K562 (cell line): Measurements from ENCODE around the gene TBXA2R. TPM values are rescaled to one million over a fixed set of nuclear protein-coding genes. Genes with fewer than 3 reads are reported as not detected.

Experiments
- ATAC-seq: fragments of 200-7000 bp; cut with Tn5 transposase; 3 replicates; pipeline ENCODE4 v1.9.1; 2020; ENCODE audit warnings: moderate library complexity
- BruUV-seq: library from RNA; stranded (reverse); fragments of 400-500 nt; replicated peaks from 2 replicates; lab custom pipeline; 2021; lab: Mats Ljungman, UMichigan
- CTCF ChIA-PET: fragments of 300-600 bp; formaldehyde crosslinking; extraction: SDS; loops from one replicate; lab custom pipeline; 2021; ENCODE audit warnings: low intra/inter-chr PET ratio; lab: Yijun Ruan, JAX
- POLR2A ChIA-PET: fragments of 300-600, 350-650 bp; sonication (Branson Sonifier 250); formaldehyde crosslinking; extraction: SDS; loops from one replicate; lab custom pipeline; 2021; ENCODE audit warnings: antibody characterized with exemption, inconsistent platforms; lab: Yijun Ruan, JAX
- DNase-seq, 4 experiments: peaks; one replicate each; pipeline versions ENCODE4 v3.0.0 to v3.0.0-alpha.2; 2011 to 2018; ENCODE audit warnings: low spot score in 3 of 4, mixed read lengths in 3 of 4; ENCODE audit errors: extremely low read depth in 1 of 4
- FAIRE-seq: peaks from 2 replicates; lab custom pipeline; 2011; peaks lifted over from hg19 to GRCh38; lab: Jason Lieb, UNC
- H2AFZ ChIP-seq: 2 replicates; pipeline ENCODE4 v1.6.0; 2011; ENCODE audit warnings: low read depth, low read length, control low read depth, inconsistent platforms
- H3K27ac ChIP-seq: fragments of 200-600 bp; 3 replicates; pipeline ENCODE4 v1.8.0; 2011; ENCODE audit warnings: low read depth, mild to moderate bottlenecking, control low read depth, inconsistent platforms, low read length, moderate library complexity, mixed read lengths; ENCODE audit errors: extremely low read depth
- H3K27me3 ChIP-seq, 2 experiments: fragments of 300-600 bp in 1 of 2; 2 replicates in 1 of 2; 3 replicates in 1 of 2; pipeline versions ENCODE4 v1.6.0 to v1.8.0; 2011; ENCODE audit warnings: inconsistent platforms in 2 of 2, low read length in 2 of 2, mild to moderate bottlenecking in 1 of 2, mixed read lengths in 1 of 2, moderate library complexity in 1 of 2; ENCODE audit not compliant: control insufficient read depth in 2 of 2, insufficient read depth in 2 of 2
- H3K36me3 ChIP-seq: fragments of 300-600 bp; 3 replicates; pipeline ENCODE4 v1.8.0; 2011; ENCODE audit warnings: mild to moderate bottlenecking, low read length, inconsistent platforms; ENCODE audit not compliant: control insufficient read depth, insufficient read depth
- H3K4me1 ChIP-seq, 2 experiments: fragments of 200-600 bp in 1 of 2; replicated peaks in 1 of 2; 2 replicates in 1 of 2; 3 replicates in 1 of 2; pipeline versions ENCODE4 v1.5.1 to v1.8.0; 2011; ENCODE audit warnings: inconsistent platforms in 2 of 2, low read length in 2 of 2, mild to moderate bottlenecking in 1 of 2, mixed read lengths in 1 of 2, moderate library complexity in 1 of 2; ENCODE audit not compliant: control insufficient read depth in 2 of 2, insufficient read depth in 2 of 2
- H3K4me2 ChIP-seq: 2 replicates; pipeline ENCODE4 v1.6.1; 2011; ENCODE audit warnings: low read length, control low read depth, inconsistent platforms, mixed read lengths; ENCODE audit not compliant: insufficient read depth
- H3K4me3 ChIP-seq: fragments of 200-600 bp; sonication (generic), shearing (Covaris generic); 2 replicates; pipeline ENCODE4 v1.5.1; 2016; ENCODE audit warnings: control low read depth, inconsistent platforms
- H3K79me2 ChIP-seq: fragments of 200-600 bp; 3 replicates; pipeline ENCODE4 v1.8.0; 2011; ENCODE audit warnings: low read length, inconsistent platforms; ENCODE audit not compliant: control insufficient read depth, insufficient read depth
- H3K9ac ChIP-seq, 2 experiments: 2 replicates each; pipeline versions ENCODE4 v1.6.0 to v1.6.1; 2011; ENCODE audit warnings: low read depth in 2 of 2, low read length in 2 of 2, control low read depth in 1 of 2, inconsistent platforms in 1 of 2, mild to moderate bottlenecking in 1 of 2, mixed read lengths in 1 of 2; ENCODE audit not compliant: insufficient read depth in 1 of 2
- H3K9me1 ChIP-seq: one replicate; pipeline ENCODE4 v1.6.0; 2011; ENCODE audit warnings: inconsistent platforms, mild to moderate bottlenecking, low read length, moderate library complexity; ENCODE audit not compliant: control insufficient read depth, insufficient read depth
- H3K9me3 ChIP-seq: replicated peaks from 2 replicates; pipeline ENCODE4 v1.5.1; 2011; ENCODE audit warnings: low read depth, low read length, inconsistent platforms; ENCODE audit not compliant: control insufficient read depth, insufficient read depth
- H4K20me1 ChIP-seq: replicated peaks from 2 replicates; pipeline ENCODE4 v1.6.1; 2011; ENCODE audit warnings: low read length, inconsistent platforms, mixed read lengths; ENCODE audit not compliant: control insufficient read depth, insufficient read depth
- DEAF1 ChIP-seq: fragments of 450-650 bp; formaldehyde crosslinking; IDR thresholded peaks from 2 replicates; pipeline ENCODE4 v1.4.0; 2020; ENCODE audit warnings: mild to moderate bottlenecking, moderate library complexity
- HDAC6 ChIP-seq: IDR thresholded peaks from 2 replicates; pipeline ENCODE4 v1.6.1; 2012; ENCODE audit warnings: low read depth, mild to moderate bottlenecking, control low read depth, inconsistent platforms, low read length, moderate library complexity
- MCM3 ChIP-seq: fragments of 450-650 bp; IDR thresholded peaks from 2 replicates; pipeline ENCODE4 v1.6.1; 2016
- MXD1 ChIP-seq: fragments of 250-450 bp; sonication (Bioruptor Pico); IDR thresholded peaks from 2 replicates; pipeline ENCODE4 v1.8.0; 2021; ENCODE audit warnings: borderline replicate concordance, mild to moderate bottlenecking, moderate library complexity; ENCODE audit not compliant: poor library complexity, severe bottlenecking
- MYNN ChIP-seq, 2 experiments: sonication (generic); formaldehyde crosslinking in 1 of 2; IDR thresholded peaks; 2 replicates each; pipeline versions ENCODE4 v1.5.0 to v1.6.1; 2016 to 2020; ENCODE audit warnings: antibody characterized with exemption in 1 of 2, missing genetic modification reagents in 1 of 2
- PRPF4 ChIP-seq: fragments of 200-400 bp; formaldehyde crosslinking; IDR thresholded peaks from one replicate; pipeline ENCODE4 v1.6.1; 2017; ENCODE audit warnings: low read length, low read depth, mild to moderate bottlenecking; ENCODE audit not compliant: insufficient read depth, poor library complexity, severe bottlenecking
- THRAP3 ChIP-seq: fragments of 450-650 bp; IDR thresholded peaks from 2 replicates; pipeline ENCODE4 v1.6.1; 2016; ENCODE audit warnings: mild to moderate bottlenecking, inconsistent platforms, borderline replicate concordance
- ZC3H4 ChIP-seq: sonication (generic); formaldehyde crosslinking; IDR thresholded peaks from 2 replicates; pipeline ENCODE4 v1.9.0; 2021; ENCODE audit warnings: missing genetic modification reagents, borderline replicate concordance
- ZNF263 ChIP-seq: sonication (generic); formaldehyde crosslinking; IDR thresholded peaks from 2 replicates; pipeline ENCODE4 v1.8.0; 2022; ENCODE audit warnings: mild to moderate bottlenecking, missing genetic modification reagents, borderline replicate concordance
- ZNF3 ChIP-seq: fragments of 250-450 bp; sonication (Bioruptor Pico); IDR thresholded peaks from 2 replicates; pipeline ENCODE4 v1.5.0; 2021; ENCODE audit warnings: mild to moderate bottlenecking, moderate library complexity
- ZNF316 ChIP-seq: fragments of 450-650 bp; IDR thresholded peaks from 2 replicates; pipeline ENCODE4 v1.6.1; 2016
- WGBS: fragments of 100-300 bp; shearing (Covaris generic); methylation state at CpG from one replicate; pipeline ENCODE4 v1.1.6; 2016; ENCODE audit warnings: low coverage, mixed read lengths; ENCODE audit not compliant: insufficient coverage; ENCODE audit errors: missing lambda C conversion rate; 5-methylcytosine and 5-hydroxymethylcytosine counted together
- in situ Hi-C: fragments of 300-500 bp; cut with MboI; formaldehyde crosslinking; loops from 4 replicates; pipeline ENCODE4 v1.15.0; 2018; ENCODE audit warnings: inconsistent platforms, mixed read lengths
- intact Hi-C: fragments of 100-400 bp; cut with micrococcal nuclease; formaldehyde crosslinking; loops from 2 replicates; pipeline ENCODE4 v1.14.2; 2022
- polyA plus RNA-seq, 8 experiments: library from polyadenylated mRNA; depleted of rRNA in 4 of 8; stranded (reverse) in 5 of 8; unstranded in 3 of 8; fragments of >200 nt; fragmentation: Nextera tagmentation in 2 of 8; fragmentation: Illumina TruSeq in 1 of 8; extraction: Ambion mirVana in 2 of 8; extraction: Trizol in 1 of 8; gene quantifications; 2 replicates each; pipeline versions ENCODE4 v1.2.1 to v1.2.3, GENCODE V29; 2011 to 2014; ENCODE audit warnings: inconsistent platforms in 1 of 8, missing spikeins in 1 of 8
- total RNA-seq, 7 experiments: library from RNA; depleted of rRNA in 6 of 7; stranded (reverse); fragments of >200 nt in 6 of 7; fragmentation: Illumina TruSeq in 2 of 7; extraction: Trizol in 2 of 7; gene quantifications; 2 replicates each; pipeline versions ENCODE4 v1.2.1 to v1.2.3, GENCODE V29; 2011 to 2021; ENCODE audit warnings: low replicate concordance in 1 of 7
- TF ChIP-seq, protein P1 (sequence below): sonication (generic); formaldehyde crosslinking; IDR thresholded peaks from 2 replicates; pipeline ENCODE4 v1.8.1; 2023; ENCODE audit warnings: mild to moderate bottlenecking, missing genetic modification reagents
- TF ChIP-seq, protein P2 (sequence below): sonication (generic); formaldehyde crosslinking; IDR thresholded peaks from 2 replicates; pipeline ENCODE4 v1.8.0; 2022; ENCODE audit warnings: mild to moderate bottlenecking, missing genetic modification reagents, borderline replicate concordance

Gene TBXA2R
- total and polyA plus RNA-seq, 9 of the 15 experiments (the other 6 are each of a cell fraction or from before 2014, with no cell fraction given): 1.5 to 24.0 (median 2.8) TPM

DNA sequence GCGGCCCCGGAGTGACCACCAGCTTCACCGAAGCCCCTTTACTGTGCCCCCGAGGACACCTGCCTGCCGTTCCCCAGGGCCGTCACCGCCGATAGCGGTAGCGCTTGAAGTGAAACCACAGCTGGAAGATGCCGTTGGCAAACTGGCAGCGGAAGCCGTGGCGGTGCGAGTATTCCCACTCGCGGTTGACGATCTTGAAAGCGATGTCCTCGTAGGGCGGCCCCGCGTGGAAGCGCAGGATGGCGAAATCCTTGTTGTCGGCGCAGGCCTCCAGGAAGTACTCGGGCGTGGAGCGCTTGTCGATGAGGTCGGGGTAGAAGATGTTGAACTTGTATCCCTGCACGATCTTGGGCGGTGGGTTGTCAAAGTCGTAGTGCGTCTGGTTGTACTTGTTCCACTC lies 5.2 kb upstream of the TBXA2R start:
- H3K4me3 ChIP-seq: no peak overlapping the region
- peaks cover 34 to 91% of the 10 kb centered on the region in 2 experiments for H3K4me1 ChIP-seq
- no peak for FAIRE-seq
- TSS peak; percentile 36 for BruUV-seq
- no peaks in the 10 kb centered on the region; the same call in 1 of the 2 replicates for H3K9me3 ChIP-seq
- no peaks in the 10 kb centered on the region for H3K27me3 ChIP-seq
- POLR2A ChIA-PET: no interaction called here
- no peak for DNase-seq
- H3K9me1 ChIP-seq: no peaks in the 10 kb centered on the region
- peaks cover 19% of the 10 kb centered on the region; the same call in 2 of the 3 replicates for H3K79me2 ChIP-seq
- no peaks in the 10 kb centered on the region for H4K20me1 ChIP-seq
- H3K36me3 ChIP-seq: peaks cover 62% of the 10 kb centered on the region
- 95% methylated on average over 22 of the region's 36 CpGs for WGBS
- CTCF ChIA-PET: no interaction called here
- no peak overlapping the region for H3K27ac ChIP-seq
- no peak overlapping the region for H3K4me2 ChIP-seq
- H2AFZ ChIP-seq: no peak overlapping the region
- intact Hi-C loops: no loop called here
- H3K9ac ChIP-seq: no peak overlapping the region
- no peak for ATAC-seq
- in situ Hi-C loops: no loop called here
- TF ChIP-seq ZNF263 (CRISPR knock-in tag): no peak
- no peak for TF ChIP-seq ZNF3
- TF ChIP-seq, protein P1, sequence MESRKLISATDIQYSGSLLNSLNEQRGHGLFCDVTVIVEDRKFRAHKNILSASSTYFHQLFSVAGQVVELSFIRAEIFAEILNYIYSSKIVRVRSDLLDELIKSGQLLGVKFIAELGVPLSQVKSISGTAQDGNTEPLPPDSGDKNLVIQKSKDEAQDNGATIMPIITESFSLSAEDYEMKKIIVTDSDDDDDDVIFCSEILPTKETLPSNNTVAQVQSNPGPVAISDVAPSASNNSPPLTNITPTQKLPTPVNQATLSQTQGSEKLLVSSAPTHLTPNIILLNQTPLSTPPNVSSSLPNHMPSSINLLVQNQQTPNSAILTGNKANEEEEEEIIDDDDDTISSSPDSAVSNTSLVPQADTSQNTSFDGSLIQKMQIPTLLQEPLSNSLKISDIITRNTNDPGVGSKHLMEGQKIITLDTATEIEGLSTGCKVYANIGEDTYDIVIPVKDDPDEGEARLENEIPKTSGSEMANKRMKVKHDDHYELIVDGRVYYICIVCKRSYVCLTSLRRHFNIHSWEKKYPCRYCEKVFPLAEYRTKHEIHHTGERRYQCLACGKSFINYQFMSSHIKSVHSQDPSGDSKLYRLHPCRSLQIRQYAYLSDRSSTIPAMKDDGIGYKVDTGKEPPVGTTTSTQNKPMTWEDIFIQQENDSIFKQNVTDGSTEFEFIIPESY (CRISPR knock-in tag): peak; percentile 98
- no peak for TF ChIP-seq ZNF316
- no peak for TF ChIP-seq ZC3H4
- no peak for TF ChIP-seq MCM3
- TF ChIP-seq DEAF1 (CRISPR knock-in tag): no peak
- TF ChIP-seq, protein P2, sequence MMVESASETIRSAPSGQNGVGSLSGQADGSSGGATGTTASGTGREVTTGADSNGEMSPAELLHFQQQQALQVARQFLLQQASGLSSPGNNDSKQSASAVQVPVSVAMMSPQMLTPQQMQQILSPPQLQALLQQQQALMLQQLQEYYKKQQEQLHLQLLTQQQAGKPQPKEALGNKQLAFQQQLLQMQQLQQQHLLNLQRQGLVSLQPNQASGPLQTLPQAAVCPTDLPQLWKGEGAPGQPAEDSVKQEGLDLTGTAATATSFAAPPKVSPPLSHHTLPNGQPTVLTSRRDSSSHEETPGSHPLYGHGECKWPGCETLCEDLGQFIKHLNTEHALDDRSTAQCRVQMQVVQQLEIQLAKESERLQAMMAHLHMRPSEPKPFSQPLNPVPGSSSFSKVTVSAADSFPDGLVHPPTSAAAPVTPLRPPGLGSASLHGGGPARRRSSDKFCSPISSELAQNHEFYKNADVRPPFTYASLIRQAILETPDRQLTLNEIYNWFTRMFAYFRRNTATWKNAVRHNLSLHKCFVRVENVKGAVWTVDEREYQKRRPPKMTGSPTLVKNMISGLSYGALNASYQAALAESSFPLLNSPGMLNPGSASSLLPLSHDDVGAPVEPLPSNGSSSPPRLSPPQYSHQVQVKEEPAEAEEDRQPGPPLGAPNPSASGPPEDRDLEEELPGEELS (CRISPR knock-in tag): no peak
- TF ChIP-seq HDAC6: no peak
- peak; percentile 36 for TF ChIP-seq PRPF4
- peak; percentile 90 for TF ChIP-seq THRAP3
- TF ChIP-seq MXD1: no peak
- no peak for TF ChIP-seq MYNN (IDR thresholded peaks at IDR 0.05)
- TF ChIP-seq MYNN (CRISPR knock-in tag; IDR thresholded peaks at IDR 0.05): no peak
